ENCODE results near the gene UBE2QL1. TPM values are rescaled to one million over a fixed set of nuclear protein-coding genes. Genes with fewer than 3 reads are reported as not detected.

Gene UBE2QL1
- 0.13 TPM for polyA plus RNA-seq (2012; ENCODE audit: low read depth, missing spikeins)

DNA sequence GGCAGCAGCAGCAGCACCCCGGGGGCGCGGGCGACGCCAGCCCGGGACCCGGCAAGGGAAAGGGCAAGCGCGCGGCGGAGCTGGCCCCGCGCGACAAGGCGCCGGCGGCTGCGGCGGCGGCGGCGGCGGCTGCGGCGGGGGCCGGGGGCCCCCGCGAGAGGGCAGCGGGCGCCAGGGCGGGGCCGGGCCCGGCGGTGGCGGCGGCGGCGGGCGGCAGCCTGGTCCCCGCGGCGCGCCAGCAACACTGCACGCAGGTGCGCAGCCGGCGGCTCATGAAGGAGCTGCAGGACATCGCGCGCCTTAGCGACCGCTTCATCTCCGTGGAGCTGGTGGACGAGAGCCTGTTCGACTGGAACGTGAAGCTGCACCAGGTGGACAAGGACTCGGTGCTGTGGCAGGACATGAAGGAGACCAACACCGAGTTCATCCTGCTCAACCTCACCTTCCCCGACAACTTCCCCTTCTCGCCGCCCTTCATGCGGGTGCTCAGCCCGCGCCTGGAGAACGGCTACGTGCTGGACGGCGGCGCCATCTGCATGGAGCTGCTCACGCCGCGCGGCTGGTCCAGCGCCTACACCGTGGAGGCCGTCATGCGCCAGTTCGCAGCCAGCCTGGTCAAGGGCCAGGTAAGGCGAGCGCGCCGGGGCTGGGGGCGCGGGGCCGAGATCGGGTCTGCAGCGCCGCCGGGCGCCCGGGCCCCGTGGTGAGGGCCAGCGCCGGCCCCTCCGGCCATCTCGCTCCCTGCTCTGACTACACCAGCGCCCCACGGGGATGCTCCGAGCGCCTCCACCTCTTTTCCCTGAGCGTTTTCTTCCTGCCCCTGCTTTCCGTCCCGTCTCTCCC, at the start of gene UBE2QL1:
Gene UBE2QL1 (plus strand): TSS at position 238 of the 843 bp plus-strand sequence. CDS start 35 bp downstream, at position 273.
- FAIRE-seq = peak; percentile 20

DNA sequence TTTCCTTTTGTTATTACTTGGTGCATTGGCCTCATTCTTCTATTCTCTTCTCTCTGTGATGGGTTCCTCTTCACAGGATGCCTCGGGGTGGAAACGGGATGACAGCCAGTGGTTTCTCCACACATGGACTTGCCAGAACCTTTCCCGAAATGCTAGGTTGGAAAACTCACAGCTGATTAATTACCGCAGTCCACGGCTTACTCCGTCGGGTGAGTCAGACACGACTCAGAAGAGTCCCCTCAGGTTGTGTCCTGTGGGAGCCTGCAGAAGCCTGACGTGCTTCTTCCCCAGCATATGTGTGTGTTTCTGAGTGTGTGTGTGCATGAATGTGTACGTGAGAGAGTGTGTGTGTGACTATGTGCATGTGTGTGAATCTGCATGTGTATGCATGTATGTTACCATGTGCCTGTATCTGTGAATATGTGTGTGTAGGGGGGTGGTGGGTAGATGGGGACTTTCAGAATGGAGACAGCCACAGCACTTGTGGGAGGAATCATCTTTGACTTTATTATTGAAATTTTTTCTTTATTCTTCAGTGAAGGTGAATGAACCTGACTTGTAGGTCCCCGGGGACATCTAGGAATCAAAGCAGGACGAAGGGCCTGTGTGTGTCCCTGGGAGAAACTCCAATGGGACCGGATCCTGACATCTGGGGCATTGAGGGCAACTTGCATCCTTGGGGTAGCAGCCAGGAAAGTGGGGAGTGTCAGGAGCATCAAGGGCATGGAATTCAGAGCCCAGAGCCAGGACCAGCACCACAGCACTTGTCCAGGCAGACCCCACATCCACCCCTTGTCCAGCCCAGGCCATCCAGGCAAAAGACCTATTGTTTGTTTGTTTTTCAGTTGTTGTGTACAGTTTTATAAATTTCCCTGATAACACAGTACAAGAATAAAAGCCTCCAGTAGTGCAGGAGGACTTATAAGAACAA, 48.4 kb upstream of the UBE2QL1 start:
- DNase-seq (ENCODE audit: insufficient read length, low spot score) (no peak), FAIRE-seq (no peak)
- TF ChIP-seq POLR2A (IDR thresholded peaks at IDR 0.05; ENCODE audit: low read depth, low read length) (no peak), TAF1 (IDR thresholded peaks at IDR 0.05; ENCODE audit: low read depth, low read length) (no peak), PAX5 (IDR thresholded peaks at IDR 0.05; ENCODE audit: insufficient read depth, low read length, severe bottlenecking) (no peak), SPI1 (IDR thresholded peaks at IDR 0.05; ENCODE audit: low read depth, low read length) (no peak), POU2F2 (IDR thresholded peaks at IDR 0.05; ENCODE audit: low read depth, low read length) (no peak), POLR2AphosphoS5 (IDR thresholded peaks at IDR 0.05; ENCODE audit: low read depth, low read length) (no peak)

More for the DNA sequence above, at the start of gene UBE2QL1:
- DNase-seq (ENCODE audit: insufficient read length, low spot score) = peak; percentile 52
- TF ChIP-seq POLR2A (IDR thresholded peaks at IDR 0.05; ENCODE audit: low read depth, low read length) (no peak), POU2F2 (IDR thresholded peaks at IDR 0.05; ENCODE audit: low read depth, low read length) (no peak), SPI1 (IDR thresholded peaks at IDR 0.05; ENCODE audit: low read depth, low read length) (no peak), PAX5 (IDR thresholded peaks at IDR 0.05; ENCODE audit: insufficient read depth, low read length, severe bottlenecking) (no peak), TAF1 (IDR thresholded peaks at IDR 0.05; ENCODE audit: low read depth, low read length) (no peak), POLR2AphosphoS5 (IDR thresholded peaks at IDR 0.05; ENCODE audit: low read depth, low read length) (no peak)

- FAIRE-seq (no peak), DNase-seq (ENCODE audit: insufficient read length, low spot score) (no peak)
Observed at GRCh38 chr5:6401410-6401809, 47.2 kb upstream of the UBE2QL1 start.

GRCh38 chr5:6402939-6403338, 45.7 kb upstream of the UBE2QL1 start:
- no peak for DNase-seq (ENCODE audit: insufficient read length, low spot score)
- TF ChIP-seq POLR2AphosphoS5 (IDR thresholded peaks at IDR 0.05; ENCODE audit: low read depth, low read length) (no peak), SPI1 (IDR thresholded peaks at IDR 0.05; ENCODE audit: low read depth, low read length) (peak; percentile 39), POU2F2 (IDR thresholded peaks at IDR 0.05; ENCODE audit: low read depth, low read length) (no peak), POLR2A (IDR thresholded peaks at IDR 0.05; ENCODE audit: low read depth, low read length) (no peak), TAF1 (IDR thresholded peaks at IDR 0.05; ENCODE audit: low read depth, low read length) (no peak), PAX5 (IDR thresholded peaks at IDR 0.05; ENCODE audit: insufficient read depth, low read length, severe bottlenecking) (no peak)
- no peak for FAIRE-seq

More at GRCh38 chr5:6401410-6401809, 47.2 kb upstream of the UBE2QL1 start:
- no peak for TF ChIP-seq POU2F2 (IDR thresholded peaks at IDR 0.05; ENCODE audit: low read depth, low read length)
- TF ChIP-seq PAX5 (IDR thresholded peaks at IDR 0.05; ENCODE audit: insufficient read depth, low read length, severe bottlenecking) = no peak
- TF ChIP-seq SPI1 (IDR thresholded peaks at IDR 0.05; ENCODE audit: low read depth, low read length) = no peak

DNA sequence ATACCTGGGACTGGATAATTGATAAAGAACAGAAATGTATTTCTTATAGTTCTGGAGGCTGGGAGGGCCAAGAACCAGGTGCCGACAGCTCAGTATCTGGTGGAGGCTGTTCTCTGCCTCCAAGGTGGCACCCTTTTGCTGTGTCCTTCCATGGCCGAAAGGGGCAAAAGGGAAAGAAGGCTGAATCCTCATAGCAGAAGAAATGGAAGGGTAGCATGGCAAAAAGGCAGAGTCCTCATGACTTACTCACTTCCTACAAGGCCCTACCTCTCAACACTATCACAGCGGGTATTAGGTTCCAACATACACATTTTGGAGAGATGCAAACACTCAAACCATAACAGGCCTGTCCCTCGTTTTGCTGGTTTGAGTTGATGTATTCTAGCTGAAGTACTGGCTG, 45.2 kb upstream of the UBE2QL1 start:
- TF ChIP-seq TAF1 (IDR thresholded peaks at IDR 0.05; ENCODE audit: low read depth, low read length) = no peak
- no peak for TF ChIP-seq POLR2AphosphoS5 (IDR thresholded peaks at IDR 0.05; ENCODE audit: low read depth, low read length)
- no peak for DNase-seq (ENCODE audit: insufficient read length, low spot score)
- no peak for FAIRE-seq

DNA sequence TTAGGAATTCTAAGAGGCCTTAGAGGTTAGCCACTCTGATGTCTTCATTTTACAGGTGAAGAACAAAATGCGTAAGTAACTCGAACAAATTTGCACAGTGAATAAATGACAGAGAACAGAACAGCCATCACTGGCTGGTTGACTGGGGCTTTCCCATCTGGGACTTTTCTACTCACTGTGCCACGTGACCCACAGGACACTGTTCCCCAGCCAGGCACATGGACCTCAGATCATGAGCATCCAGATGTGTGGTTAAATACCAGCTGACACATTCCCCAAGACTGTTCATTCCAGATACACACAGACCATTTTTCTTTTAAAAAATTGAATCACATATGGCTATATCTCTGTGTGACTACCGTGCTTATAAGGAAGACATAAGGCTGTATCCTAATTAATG, 44.5 kb upstream of the UBE2QL1 start:
- FAIRE-seq (no peak), DNase-seq (ENCODE audit: insufficient read length, low spot score) (no peak)
- no peak for TF ChIP-seq POLR2AphosphoS5 (IDR thresholded peaks at IDR 0.05; ENCODE audit: low read depth, low read length)
- TF ChIP-seq POU2F2 (IDR thresholded peaks at IDR 0.05; ENCODE audit: low read depth, low read length) = no peak
- TF ChIP-seq PAX5 (IDR thresholded peaks at IDR 0.05; ENCODE audit: insufficient read depth, low read length, severe bottlenecking) = no peak
- no peak for TF ChIP-seq POLR2A (IDR thresholded peaks at IDR 0.05; ENCODE audit: low read depth, low read length)
- no peak for TF ChIP-seq SPI1 (IDR thresholded peaks at IDR 0.05; ENCODE audit: low read depth, low read length)
- TF ChIP-seq TAF1 (IDR thresholded peaks at IDR 0.05; ENCODE audit: low read depth, low read length) = no peak

DNA sequence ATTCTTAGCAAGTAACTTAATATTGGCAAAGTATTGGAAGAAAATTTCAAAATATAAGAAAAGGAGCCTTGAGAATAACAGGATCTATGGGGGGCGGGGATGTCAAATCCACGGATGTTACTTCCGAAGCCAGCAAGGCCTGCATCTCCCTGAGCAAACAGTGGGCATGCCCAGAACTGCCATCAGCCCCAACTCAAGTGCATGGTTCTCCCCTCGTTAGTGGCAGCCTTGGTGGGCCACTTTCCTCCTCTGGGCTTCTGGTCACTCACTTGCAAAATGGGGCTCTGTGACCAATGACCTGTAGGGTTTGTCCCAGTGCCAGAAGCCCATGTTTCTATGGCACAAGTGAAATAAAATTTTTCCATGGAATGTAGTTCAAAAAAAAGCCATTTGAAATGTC, 43.1 kb upstream of the UBE2QL1 start:
- DNase-seq (ENCODE audit: insufficient read length, low spot score) = no peak
- no peak for TF ChIP-seq SPI1 (IDR thresholded peaks at IDR 0.05; ENCODE audit: low read depth, low read length)
- no peak for TF ChIP-seq PAX5 (IDR thresholded peaks at IDR 0.05; ENCODE audit: insufficient read depth, low read length, severe bottlenecking)
- TF ChIP-seq POLR2AphosphoS5 (IDR thresholded peaks at IDR 0.05; ENCODE audit: low read depth, low read length) = no peak
- FAIRE-seq = no peak

DNA sequence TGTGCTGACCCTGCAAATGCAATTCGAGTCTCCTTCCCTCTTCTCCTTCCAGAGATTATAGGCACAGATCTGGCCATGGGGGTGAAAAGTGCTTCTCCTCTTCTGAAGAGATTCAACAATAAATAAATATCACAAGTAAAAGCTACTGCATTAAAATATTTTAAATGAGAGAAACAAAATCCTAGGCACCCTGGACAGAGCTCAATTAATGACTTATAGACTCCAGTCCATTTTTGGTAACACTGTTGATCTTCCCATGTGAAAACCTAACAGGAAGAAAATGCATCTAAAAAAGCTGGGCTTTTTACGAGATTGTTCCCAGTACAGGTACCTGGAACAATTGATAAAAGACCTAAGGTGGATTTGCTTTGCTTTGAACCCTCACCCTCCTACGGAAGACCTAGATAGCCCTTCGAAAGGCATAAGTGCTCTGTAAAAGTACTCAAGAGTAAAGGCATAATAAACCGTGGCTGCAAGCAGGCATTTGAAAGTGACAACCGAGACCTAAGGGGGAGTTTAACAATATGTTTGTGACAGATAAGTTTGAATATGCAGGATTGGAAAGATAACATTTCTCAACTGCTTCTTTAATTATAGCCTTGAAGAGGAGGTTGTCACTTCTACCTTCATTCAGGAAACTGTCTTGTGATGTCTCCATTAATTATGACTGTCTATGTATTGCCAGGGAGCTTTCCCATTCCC, 41.0 kb upstream of the UBE2QL1 start:
- no peak for DNase-seq (ENCODE audit: insufficient read length, low spot score)
- no peak for FAIRE-seq

GRCh38 chr5:6408260-6408596, 40.4 kb upstream of the UBE2QL1 start:
- TF ChIP-seq TAF1 (IDR thresholded peaks at IDR 0.05; ENCODE audit: low read depth, low read length) (no peak), POU2F2 (IDR thresholded peaks at IDR 0.05; ENCODE audit: low read depth, low read length) (no peak), POLR2AphosphoS5 (IDR thresholded peaks at IDR 0.05; ENCODE audit: low read depth, low read length) (no peak), POLR2A (IDR thresholded peaks at IDR 0.05; ENCODE audit: low read depth, low read length) (no peak), SPI1 (IDR thresholded peaks at IDR 0.05; ENCODE audit: low read depth, low read length) (no peak), PAX5 (IDR thresholded peaks at IDR 0.05; ENCODE audit: insufficient read depth, low read length, severe bottlenecking) (no peak)
- FAIRE-seq = no peak
- DNase-seq (ENCODE audit: insufficient read length, low spot score) = no peak

More for the DNA sequence above, 41.0 kb upstream of the UBE2QL1 start:
- no peak for TF ChIP-seq POU2F2 (IDR thresholded peaks at IDR 0.05; ENCODE audit: low read depth, low read length)
- TF ChIP-seq TAF1 (IDR thresholded peaks at IDR 0.05; ENCODE audit: low read depth, low read length) = no peak
- TF ChIP-seq POLR2A (IDR thresholded peaks at IDR 0.05; ENCODE audit: low read depth, low read length) = no peak
- no peak for TF ChIP-seq POLR2AphosphoS5 (IDR thresholded peaks at IDR 0.05; ENCODE audit: low read depth, low read length)
- no peak for TF ChIP-seq SPI1 (IDR thresholded peaks at IDR 0.05; ENCODE audit: low read depth, low read length)
- no peak for TF ChIP-seq PAX5 (IDR thresholded peaks at IDR 0.05; ENCODE audit: insufficient read depth, low read length, severe bottlenecking)

All from GM12891 (cell line).